GM12865 (cell line): ENCODE data around the gene NUSAP1.
"Not testable (repeated sequence)": the region's sequence is repeated elsewhere in the genome, so short reads cannot be mapped to it uniquely, and the experiment has no call there.

ENCODE experiments used
- DNase-seq: peaks from one replicate; pipeline ENCODE4 v3.0.0; 2010; ENCODE audit warnings: low read depth
- H3K4me3 ChIP-seq: 2 replicates; pipeline ENCODE4 v1.5.1; 2011; ENCODE audit warnings: mild to moderate bottlenecking, low read depth, low read length, control low read depth
- TF ChIP-seq, protein P1 (sequence below): IDR thresholded peaks from 2 replicates; pipeline ENCODE4 v1.5.1; 2011; ENCODE audit warnings: low read length, control low read depth, low read depth, inconsistent platforms; ENCODE audit not compliant: insufficient read depth; ENCODE audit errors: missing control alignments

NUSAP1 gene

GRCh38 chr15:41347236-41347635 is 14.6 kb downstream of the NUSAP1 start:
- no peak for DNase-seq
- TF ChIP-seq, protein P1, sequence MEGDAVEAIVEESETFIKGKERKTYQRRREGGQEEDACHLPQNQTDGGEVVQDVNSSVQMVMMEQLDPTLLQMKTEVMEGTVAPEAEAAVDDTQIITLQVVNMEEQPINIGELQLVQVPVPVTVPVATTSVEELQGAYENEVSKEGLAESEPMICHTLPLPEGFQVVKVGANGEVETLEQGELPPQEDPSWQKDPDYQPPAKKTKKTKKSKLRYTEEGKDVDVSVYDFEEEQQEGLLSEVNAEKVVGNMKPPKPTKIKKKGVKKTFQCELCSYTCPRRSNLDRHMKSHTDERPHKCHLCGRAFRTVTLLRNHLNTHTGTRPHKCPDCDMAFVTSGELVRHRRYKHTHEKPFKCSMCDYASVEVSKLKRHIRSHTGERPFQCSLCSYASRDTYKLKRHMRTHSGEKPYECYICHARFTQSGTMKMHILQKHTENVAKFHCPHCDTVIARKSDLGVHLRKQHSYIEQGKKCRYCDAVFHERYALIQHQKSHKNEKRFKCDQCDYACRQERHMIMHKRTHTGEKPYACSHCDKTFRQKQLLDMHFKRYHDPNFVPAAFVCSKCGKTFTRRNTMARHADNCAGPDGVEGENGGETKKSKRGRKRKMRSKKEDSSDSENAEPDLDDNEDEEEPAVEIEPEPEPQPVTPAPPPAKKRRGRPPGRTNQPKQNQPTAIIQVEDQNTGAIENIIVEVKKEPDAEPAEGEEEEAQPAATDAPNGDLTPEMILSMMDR, result no peak
- H3K4me3 ChIP-seq, result no peak overlapping the region

- no peak overlapping the region for H3K4me3 ChIP-seq
- TF ChIP-seq, protein P1, result no peak
- DNase-seq, result no peak
These were observed 17.5 kb downstream of the NUSAP1 start for GRCh38 chr15:41350057-41350717.

DNA sequence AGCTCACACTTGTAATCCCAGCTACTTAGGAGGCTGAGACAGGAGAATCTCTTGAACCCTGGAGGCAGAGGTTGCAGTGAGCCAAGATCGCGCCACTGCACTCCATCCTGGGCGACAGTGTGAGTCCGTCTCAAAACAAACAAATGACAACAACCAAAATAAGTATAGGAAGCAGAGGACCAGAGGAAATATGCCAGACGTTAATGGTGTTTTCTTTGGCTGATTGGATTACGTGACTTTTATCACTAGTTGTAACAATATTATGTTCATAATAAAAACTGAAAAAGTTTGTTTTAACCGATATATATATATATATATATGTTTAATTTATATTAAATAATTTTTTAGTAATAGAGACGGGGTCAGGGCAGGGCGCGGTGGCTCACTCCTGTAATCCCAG is 21.7 kb downstream of the NUSAP1 start:
- H3K4me3 ChIP-seq, result no peak overlapping the region
- TF ChIP-seq, protein P1, result no peak
- DNase-seq, result no peak

DNA sequence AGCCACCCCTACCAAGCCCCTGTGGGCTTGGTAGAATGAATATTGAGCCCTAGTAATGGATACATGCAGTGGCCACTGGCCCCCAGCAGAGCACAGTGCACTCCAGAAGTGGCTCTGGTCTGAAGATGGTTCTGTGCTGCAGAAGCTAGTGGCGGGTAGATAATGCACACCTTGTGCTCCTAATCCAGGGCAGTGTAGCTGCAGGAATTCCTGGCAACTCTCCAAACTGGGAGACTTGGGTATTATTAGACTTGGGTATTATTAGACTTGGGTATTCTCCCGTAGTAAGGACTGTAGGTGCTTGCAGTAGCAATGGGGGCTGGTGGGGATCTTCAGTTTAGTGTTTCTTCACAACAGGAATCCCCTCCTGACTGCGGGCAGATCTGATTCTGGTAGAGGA is 34.7 kb downstream of the NUSAP1 start:
- DNase-seq, result no peak
- H3K4me3 ChIP-seq, result no peak overlapping the region
- TF ChIP-seq, protein P1, result no peak

DNA sequence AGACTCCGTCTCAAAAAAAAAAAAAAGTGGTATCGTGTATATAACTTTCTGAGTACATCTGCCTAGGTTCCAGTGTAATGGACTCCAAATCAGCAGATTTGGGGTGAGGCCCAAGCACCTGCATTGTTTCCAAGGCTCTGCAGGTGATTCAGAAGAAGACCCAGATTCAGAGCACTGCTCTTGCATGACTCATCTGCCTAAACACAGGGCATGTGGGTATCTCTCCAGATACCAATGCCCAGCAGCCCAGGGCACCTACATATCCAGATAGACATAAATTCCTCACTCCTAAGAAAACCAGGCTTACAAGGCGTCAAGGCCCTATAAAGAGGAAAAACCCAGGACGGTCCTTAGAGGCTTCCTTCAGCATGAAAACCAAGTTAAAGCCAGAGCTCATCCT is 45.3 kb downstream of the NUSAP1 start:
- no peak overlapping the region for H3K4me3 ChIP-seq
- TF ChIP-seq, protein P1, result no peak
- DNase-seq, result no peak

DNA sequence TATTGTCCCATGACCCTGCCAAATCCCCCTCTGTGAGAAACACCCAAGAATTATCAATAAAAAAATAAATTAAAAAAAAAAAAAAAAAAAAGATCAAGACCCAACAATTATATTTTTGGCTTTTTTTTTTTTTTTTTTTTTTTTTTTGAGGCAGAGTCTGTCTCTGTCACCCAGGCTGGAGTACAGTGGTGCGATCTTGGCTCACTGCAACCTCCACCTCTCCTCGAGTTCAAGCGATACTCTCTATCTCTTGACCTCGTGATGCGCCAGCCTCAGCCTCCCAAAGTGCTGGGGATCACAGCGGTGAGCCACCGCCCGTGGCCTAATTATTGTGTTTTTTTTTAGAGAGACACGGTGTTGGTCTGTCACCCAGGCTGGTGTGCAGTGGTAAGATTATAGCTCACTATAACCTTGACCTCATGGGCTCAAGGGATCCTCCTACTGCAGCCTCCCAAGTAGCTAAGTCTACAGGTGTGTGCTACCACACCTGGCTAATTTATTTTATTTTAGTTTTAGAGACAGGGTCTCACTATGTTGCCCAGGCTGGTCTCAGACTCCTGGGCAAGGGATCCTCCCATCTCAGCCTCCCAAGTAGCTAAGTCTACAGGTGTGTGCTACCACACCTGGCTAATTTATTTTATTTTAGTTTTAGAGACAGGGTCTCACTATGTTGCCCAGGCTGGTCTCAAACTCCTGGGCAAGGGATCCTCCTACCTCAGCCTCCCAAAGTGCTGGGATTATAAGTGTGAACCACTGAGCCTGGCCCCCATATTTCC is 51.5 kb downstream of the NUSAP1 start:
- DNase-seq, result not testable (repeated sequence)

GRCh38 chr15:41387646-41388045 is 55.0 kb downstream of the NUSAP1 start:
- H3K4me3 ChIP-seq, result no peak overlapping the region
- TF ChIP-seq, protein P1, result no peak
- DNase-seq, result no peak

More for the DNA sequence above, 51.5 kb downstream of the NUSAP1 start:
- not testable (repeated sequence) for H3K4me3 ChIP-seq
